Right atrium auricular region (tissue), 2 donors: ENCODE measurements around the gene PAQR9. TPM values are rescaled to one million over a fixed set of nuclear protein-coding genes. Genes with fewer than 3 reads are reported as not detected.

ENCODE experiments used
- DNase-seq: peaks from one replicate; pipeline ENCODE4 v3.0.0-alpha.2; 2019; ENCODE audit warnings: low spot score
- H3K27ac ChIP-seq, 2 donors: fragments of 200-600 bp; sonication (generic); 1 replicate in 1 of 2; 2 replicates in 1 of 2; pipeline ENCODE4 v1.5.1; 2016 to 2019
- H3K27me3 ChIP-seq, 2 donors: fragments of 200-600 bp; sonication (generic); one replicate each; pipeline versions ENCODE4 v1.5.1 to v1.6.0; 2017 to 2019
- H3K36me3 ChIP-seq: fragments of 200-600 bp; sonication (generic); one replicate; pipeline ENCODE4 v1.5.1; 2016
- H3K4me1 ChIP-seq, 2 donors: fragments of 200-600 bp; sonication (generic); one replicate each; pipeline versions ENCODE4 v1.5.1 to v1.6.0; 2017 to 2019
- H3K4me3 ChIP-seq, 2 donors: fragments of 200-600 bp; sonication (generic); 1 replicate in 1 of 2; 2 replicates in 1 of 2; pipeline ENCODE4 v1.5.1; 2017 to 2019; ENCODE audit warnings: mild to moderate bottlenecking in 1 of 2, moderate library complexity in 1 of 2
- H3K9me3 ChIP-seq, 2 donors: fragments of 200-600 bp; sonication (generic); one replicate each; pipeline ENCODE4 v1.5.1; 2019
- total RNA-seq, 2 donors: library from RNA; depleted of rRNA; stranded (reverse); fragments of >200 nt; gene quantifications; one replicate each; pipeline ENCODE4 v1.1.0, GENCODE V29; 2016
- TF ChIP-seq, protein P1 (sequence below), 2 donors: fragments of 200-600 bp; sonication (generic); IDR thresholded peaks; one replicate each; pipeline ENCODE4 v1.5.1; 2019; ENCODE audit warnings: antibody characterized with exemption in 2 of 2

Gene PAQR9
- total RNA-seq, 2 donors from 2014 or later = 5.7 to 23.0 TPM

DNA sequence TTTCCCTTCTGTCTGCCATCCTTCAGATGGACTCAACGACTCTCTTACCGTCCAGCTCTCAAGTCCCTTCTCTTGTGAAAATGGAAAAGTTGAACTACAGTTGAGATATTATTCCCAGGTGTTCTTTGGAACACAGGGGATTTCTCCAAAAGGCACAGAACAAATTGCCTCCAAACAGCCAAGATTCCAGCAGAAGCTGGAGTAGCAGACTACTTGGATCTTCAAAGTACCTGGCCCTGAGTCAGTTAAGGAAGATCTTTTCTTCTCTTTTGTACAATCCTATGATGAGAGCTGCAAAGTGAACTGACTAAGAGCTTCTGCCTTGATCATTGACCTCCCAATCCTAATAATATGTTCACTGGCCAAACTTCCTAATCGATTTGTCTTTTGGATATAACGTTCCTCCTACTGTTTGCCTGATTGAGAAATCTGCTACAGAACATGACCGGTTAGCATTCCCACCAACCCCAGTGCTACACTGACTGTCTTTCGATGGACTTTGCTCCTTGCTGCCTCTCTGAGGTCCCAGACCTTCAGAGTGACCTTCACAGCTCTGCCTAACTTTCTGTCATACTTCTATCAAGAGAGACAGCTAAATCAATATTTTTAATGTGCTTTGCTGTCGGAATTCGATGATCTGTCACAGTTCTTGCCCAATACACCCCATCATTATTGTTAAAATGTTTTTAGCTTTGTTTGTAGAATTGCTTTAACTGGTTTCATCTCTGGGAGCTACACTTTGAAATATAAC, 21.9 kb downstream of the PAQR9 start:
- H3K27me3 ChIP-seq = no peaks in the 10 kb centered on the region
- H3K4me3 ChIP-seq = no peak overlapping the region
- H3K4me1 ChIP-seq = no peaks in the 10 kb centered on the region
- no peak for DNase-seq
- no peak overlapping the region for H3K27ac ChIP-seq
- H3K36me3 ChIP-seq = no peaks in the 10 kb centered on the region
- TF ChIP-seq, protein P1, sequence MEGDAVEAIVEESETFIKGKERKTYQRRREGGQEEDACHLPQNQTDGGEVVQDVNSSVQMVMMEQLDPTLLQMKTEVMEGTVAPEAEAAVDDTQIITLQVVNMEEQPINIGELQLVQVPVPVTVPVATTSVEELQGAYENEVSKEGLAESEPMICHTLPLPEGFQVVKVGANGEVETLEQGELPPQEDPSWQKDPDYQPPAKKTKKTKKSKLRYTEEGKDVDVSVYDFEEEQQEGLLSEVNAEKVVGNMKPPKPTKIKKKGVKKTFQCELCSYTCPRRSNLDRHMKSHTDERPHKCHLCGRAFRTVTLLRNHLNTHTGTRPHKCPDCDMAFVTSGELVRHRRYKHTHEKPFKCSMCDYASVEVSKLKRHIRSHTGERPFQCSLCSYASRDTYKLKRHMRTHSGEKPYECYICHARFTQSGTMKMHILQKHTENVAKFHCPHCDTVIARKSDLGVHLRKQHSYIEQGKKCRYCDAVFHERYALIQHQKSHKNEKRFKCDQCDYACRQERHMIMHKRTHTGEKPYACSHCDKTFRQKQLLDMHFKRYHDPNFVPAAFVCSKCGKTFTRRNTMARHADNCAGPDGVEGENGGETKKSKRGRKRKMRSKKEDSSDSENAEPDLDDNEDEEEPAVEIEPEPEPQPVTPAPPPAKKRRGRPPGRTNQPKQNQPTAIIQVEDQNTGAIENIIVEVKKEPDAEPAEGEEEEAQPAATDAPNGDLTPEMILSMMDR (IDR thresholded peaks at IDR 0.05) = no peak
- no peaks in the 10 kb centered on the region for H3K9me3 ChIP-seq

DNA sequence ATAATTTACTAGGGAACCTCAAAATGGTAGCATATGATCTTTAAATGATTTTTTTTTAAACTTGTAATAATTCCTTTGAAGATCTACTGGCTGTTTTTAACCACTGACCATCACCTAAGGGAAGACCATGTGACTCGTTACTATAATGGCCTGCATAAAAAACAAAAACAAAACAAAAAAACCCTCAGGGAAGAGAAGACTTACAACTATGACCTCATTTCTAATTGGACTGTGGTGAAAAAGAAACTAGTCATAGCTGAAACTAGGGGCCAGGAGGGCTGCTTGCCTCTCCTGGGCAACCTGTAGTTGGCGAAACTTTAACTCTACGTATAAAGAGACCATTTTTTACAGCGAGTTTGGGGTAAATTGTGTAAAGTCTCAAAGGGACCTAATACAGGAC, 23.0 kb downstream of the PAQR9 start:
- Histone ChIP-seq H3K27me3 (no peaks in the 10 kb centered on the region), H3K4me3 (no peak overlapping the region), H3K9me3 (no peaks in the 10 kb centered on the region), H3K4me1 (no peaks in the 10 kb centered on the region), H3K27ac (no peak overlapping the region), H3K36me3 (no peaks in the 10 kb centered on the region)
- DNase-seq = no peak
- TF ChIP-seq, protein P1 (IDR thresholded peaks at IDR 0.05) = no peak

DNA sequence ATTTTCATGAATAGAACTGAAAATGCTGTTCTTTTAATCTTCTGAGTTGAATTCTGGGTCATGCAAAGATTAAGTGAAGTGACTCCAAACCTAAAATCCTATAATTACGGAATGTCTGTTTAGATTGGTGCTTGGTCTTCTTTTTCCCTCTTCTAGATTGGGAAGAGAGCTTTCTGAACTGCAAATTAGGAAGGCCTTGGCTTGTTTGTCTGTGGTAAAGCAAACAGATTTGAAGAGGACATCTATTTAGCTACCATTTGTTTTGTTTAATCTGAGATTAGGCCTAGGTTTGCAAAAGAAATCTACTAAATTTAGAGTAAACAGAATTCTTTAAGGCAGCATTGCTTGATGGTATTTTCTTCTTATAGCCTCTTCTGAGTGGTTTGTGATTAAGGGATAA, 23.5 kb downstream of the PAQR9 start:
- Histone ChIP-seq H3K4me1 (no peaks in the 10 kb centered on the region), H3K4me3 (no peak overlapping the region), H3K9me3 (no peaks in the 10 kb centered on the region), H3K27me3 (no peaks in the 10 kb centered on the region), H3K27ac (no peak overlapping the region), H3K36me3 (no peaks in the 10 kb centered on the region)
- TF ChIP-seq, protein P1 (IDR thresholded peaks at IDR 0.05) = no peak
- DNase-seq = no peak

DNA sequence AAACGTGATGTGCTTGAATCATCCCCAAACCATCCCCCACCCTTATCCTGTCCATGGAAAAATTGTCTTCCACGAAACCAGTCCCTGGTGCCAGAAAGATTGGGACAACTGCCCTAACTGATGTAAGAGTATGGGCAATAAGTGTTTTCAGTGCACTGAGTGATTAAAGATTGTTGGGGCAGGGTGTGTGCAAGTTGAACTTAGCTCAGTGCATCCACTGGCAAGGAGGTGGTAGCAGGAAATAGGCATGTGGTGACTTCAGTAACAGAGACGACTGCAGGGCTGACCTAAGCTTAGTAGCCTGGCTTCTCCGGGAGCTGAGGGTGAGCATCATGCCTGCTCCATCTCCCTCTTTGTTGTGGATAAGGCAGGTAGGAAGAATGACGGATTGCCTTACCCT, 27.5 kb downstream of the PAQR9 start:
- no peaks in the 10 kb centered on the region for H3K4me1 ChIP-seq
- TF ChIP-seq, protein P1 (IDR thresholded peaks at IDR 0.05) = no peak
- no peaks in the 10 kb centered on the region for H3K27me3 ChIP-seq
- DNase-seq = no peak
- H3K4me3 ChIP-seq = no peak overlapping the region
- H3K9me3 ChIP-seq = no peaks in the 10 kb centered on the region
- H3K27ac ChIP-seq = no peak overlapping the region
- H3K36me3 ChIP-seq = no peaks in the 10 kb centered on the region

DNA sequence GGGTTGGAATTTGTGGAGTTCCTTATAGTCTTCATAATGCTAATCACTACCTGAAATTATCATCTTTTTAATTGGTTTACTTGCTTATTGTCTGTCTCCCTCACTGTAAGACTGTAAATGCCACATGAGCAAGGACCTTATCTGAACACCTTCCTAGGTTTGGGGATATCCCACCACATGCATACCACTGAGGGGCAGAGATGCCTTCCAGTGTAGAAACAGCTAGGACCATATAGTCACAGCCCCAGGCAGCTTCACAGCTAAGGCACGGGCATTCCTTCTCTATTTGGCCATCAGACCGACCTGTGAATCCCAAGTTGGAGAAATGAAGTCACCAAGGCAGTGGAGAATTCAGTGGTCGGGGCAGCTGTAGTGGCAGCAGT, 28.6 kb downstream of the PAQR9 start:
- TF ChIP-seq, protein P1 (IDR thresholded peaks at IDR 0.05) = no peak
- Histone ChIP-seq H3K4me1 (no peaks in the 10 kb centered on the region), H3K27me3 (no peaks in the 10 kb centered on the region), H3K36me3 (no peaks in the 10 kb centered on the region), H3K9me3 (no peaks in the 10 kb centered on the region), H3K27ac (no peak overlapping the region), H3K4me3 (no peak overlapping the region)
- no peak for DNase-seq
